ENCODE results near the gene ZNF658. TPM values are rescaled to one million over a fixed set of nuclear protein-coding genes. Genes with fewer than 3 reads are reported as not detected.
"Not testable (repeated sequence)": the region's sequence is repeated elsewhere in the genome, so short reads cannot be mapped to it uniquely, and the experiment has no call there.

Gene ZNF658
- total RNA-seq: 1.0 and 1.7 TPM in 2 replicates

DNA sequence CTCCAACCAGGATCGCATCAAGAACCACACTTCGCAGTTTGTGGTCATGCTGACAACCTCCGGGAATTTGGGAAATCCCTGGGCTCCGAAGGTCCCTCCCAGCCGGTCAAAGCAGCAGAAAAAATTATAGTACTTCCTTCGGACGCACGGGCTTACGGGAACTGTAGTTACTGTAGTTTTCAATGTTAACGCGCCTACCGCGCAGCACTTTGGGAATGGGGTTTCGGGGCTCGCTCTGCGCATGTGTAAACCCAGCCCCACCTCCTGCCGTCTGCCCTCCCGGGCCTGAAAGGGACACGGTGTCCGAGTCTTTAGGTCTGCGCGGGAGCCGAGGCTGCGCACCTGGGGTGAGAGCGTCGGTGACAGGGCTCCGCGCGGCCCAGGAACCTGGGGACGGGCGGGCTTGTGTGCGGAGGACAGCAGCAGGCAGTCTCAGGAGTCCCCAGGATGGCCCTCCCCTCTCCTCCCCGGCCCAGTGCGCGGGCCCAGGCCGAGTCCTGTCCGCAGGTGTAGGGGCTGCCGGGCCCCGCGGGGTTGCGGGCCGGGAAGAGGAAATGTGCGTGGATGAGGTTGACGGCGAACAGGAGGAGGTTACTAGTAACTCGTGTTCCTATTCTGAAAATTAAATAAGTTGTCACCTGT lies at the start of gene ZNF658:
ZNF658 (plus strand) TSS at position 236 of the 642 bp plus-strand sequence. CDS start 2,837 bp downstream, outside the sequence.
- DNase-seq (ENCODE audit: low spot score): peak; percentile 65
- H3K9me3 Mint-ChIP-seq; H3K36me3 Mint-ChIP-seq (ENCODE audit: low read depth); H3K27me3 Mint-ChIP-seq (ENCODE audit: low read depth); H3K4me1 Mint-ChIP-seq (ENCODE audit: low read depth); intact Hi-C loops (cut with micrococcal nuclease): not testable (repeated sequence)
- Mint-ChIP-seq H3K4me3 (ENCODE audit: low read depth) (peak within 1 kb of the TSS; percentile 93), H3K27ac (peak within 1 kb of the TSS; percentile 62)

DNA sequence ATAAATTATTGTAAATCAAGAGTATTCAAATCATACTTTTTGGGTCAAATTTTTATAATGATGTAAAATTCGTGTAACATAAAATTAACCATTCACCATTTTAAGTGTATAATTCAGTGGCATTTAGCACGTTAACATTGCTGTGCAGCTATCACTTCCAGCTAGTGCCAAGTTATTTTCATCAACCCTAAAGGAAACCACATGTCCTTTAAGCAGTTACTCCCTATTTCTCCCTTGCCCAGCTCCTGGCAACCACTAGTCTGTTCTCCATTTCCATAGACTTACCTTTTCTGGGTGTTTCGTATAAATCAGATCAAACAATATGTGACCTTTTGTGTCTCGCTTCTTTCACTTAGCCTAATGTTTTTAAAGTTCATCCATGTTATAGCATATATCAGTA lies 38.8 kb upstream of the ZNF658 start:
- H3K27ac Mint-ChIP-seq; H3K27me3 Mint-ChIP-seq (ENCODE audit: low read depth); H3K4me1 Mint-ChIP-seq (ENCODE audit: low read depth); H3K36me3 Mint-ChIP-seq (ENCODE audit: low read depth); DNase-seq (ENCODE audit: low spot score); H3K9me3 Mint-ChIP-seq; intact Hi-C loops (cut with micrococcal nuclease); H3K4me3 Mint-ChIP-seq (ENCODE audit: low read depth): not testable (repeated sequence)

DNA sequence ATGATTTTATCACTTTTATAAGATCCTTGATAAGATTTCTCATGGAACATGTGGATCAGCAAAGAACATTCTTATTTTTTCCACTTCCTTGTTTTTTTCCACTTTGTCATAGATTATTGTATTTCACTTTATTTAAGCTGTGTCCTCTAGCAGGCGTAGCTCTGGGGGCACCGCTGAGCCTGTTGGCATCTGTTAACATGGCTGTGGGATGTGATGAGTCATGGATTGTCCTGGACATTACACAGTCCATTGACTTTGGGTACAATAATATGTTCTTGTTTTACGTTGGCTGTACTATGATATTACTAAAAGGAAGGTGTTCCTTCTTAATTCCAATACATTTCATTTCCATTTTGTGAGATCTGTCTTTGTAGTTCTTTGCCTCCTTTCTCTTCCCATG lies 31.9 kb upstream of the ZNF658 start:
- H3K9me3 Mint-ChIP-seq: not testable (repeated sequence)

DNA sequence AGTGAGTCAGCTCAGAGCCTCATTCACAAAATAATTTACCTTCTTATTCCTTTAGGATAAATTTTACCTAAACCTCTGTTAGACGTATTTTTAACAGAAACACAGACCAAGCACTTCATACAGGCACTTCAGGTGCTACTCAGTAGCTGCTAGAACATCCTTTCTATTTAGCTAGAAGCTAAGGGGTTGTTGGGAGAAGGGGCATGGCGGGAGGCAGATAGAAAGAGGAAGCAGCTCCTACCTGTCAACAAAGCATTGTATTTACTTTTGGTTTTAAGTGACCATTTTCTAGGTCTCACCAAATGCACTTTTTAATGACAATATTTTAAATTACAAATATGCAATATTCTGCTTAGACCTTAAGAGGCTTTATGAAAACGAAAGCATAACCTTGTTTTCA lies 19.9 kb upstream of the ZNF658 start:
- DNase-seq (ENCODE audit: low spot score); H3K27me3 Mint-ChIP-seq (ENCODE audit: low read depth); H3K4me3 Mint-ChIP-seq (ENCODE audit: low read depth); intact Hi-C loops (cut with micrococcal nuclease); H3K9me3 Mint-ChIP-seq; H3K4me1 Mint-ChIP-seq (ENCODE audit: low read depth); H3K27ac Mint-ChIP-seq; H3K36me3 Mint-ChIP-seq (ENCODE audit: low read depth): not testable (repeated sequence)

More for the DNA sequence above, 31.9 kb upstream of the ZNF658 start:
- H3K4me1 Mint-ChIP-seq (ENCODE audit: low read depth); intact Hi-C loops (cut with micrococcal nuclease); DNase-seq (ENCODE audit: low spot score); H3K36me3 Mint-ChIP-seq (ENCODE audit: low read depth); H3K27me3 Mint-ChIP-seq (ENCODE audit: low read depth); H3K4me3 Mint-ChIP-seq (ENCODE audit: low read depth); H3K27ac Mint-ChIP-seq: not testable (repeated sequence)

DNA sequence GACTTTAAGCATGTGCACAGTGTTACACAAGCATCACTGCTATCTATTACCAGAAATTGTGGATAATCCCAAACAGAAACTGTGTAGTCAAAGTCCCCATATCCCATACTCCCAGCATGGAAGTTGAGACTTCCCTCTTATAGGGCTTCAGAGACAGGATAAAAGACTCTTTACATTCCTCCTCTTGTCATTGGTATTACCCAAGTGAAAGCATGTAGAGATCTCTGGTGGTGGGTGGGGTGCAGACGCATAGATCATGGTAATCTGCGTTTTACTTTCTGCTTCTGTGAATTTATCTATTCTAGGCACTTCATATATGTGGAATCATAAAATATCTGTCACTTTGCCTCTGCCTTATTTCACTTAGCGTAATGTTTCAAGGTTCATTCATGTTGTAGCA lies 18.7 kb upstream of the ZNF658 start:
- intact Hi-C loops (cut with micrococcal nuclease); H3K27ac Mint-ChIP-seq; H3K4me1 Mint-ChIP-seq (ENCODE audit: low read depth); H3K4me3 Mint-ChIP-seq (ENCODE audit: low read depth); H3K27me3 Mint-ChIP-seq (ENCODE audit: low read depth); H3K9me3 Mint-ChIP-seq; DNase-seq (ENCODE audit: low spot score); H3K36me3 Mint-ChIP-seq (ENCODE audit: low read depth): not testable (repeated sequence)

DNA sequence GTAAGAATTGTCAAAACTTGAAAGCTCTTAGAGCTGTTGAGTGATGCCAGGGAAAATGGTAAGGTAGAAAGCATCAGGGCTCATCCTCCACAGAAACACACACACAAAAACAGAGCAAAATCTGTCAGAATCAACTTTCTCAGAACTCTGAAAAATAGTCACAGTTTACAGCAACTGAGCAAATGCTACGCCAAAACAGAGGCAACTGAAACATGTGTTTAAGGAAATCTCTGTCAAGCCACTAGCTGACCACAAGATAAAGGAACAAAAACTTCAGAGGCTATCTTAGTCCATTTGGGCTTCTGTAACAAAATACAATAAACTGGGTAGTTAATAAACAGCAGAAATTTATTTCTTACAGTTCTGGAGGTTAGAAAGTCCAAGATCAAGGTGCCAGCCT lies 10.2 kb upstream of the ZNF658 start:
- H3K27me3 Mint-ChIP-seq (ENCODE audit: low read depth); DNase-seq (ENCODE audit: low spot score); H3K4me3 Mint-ChIP-seq (ENCODE audit: low read depth); H3K4me1 Mint-ChIP-seq (ENCODE audit: low read depth); intact Hi-C loops (cut with micrococcal nuclease); H3K36me3 Mint-ChIP-seq (ENCODE audit: low read depth); H3K27ac Mint-ChIP-seq; H3K9me3 Mint-ChIP-seq: not testable (repeated sequence)

DNA sequence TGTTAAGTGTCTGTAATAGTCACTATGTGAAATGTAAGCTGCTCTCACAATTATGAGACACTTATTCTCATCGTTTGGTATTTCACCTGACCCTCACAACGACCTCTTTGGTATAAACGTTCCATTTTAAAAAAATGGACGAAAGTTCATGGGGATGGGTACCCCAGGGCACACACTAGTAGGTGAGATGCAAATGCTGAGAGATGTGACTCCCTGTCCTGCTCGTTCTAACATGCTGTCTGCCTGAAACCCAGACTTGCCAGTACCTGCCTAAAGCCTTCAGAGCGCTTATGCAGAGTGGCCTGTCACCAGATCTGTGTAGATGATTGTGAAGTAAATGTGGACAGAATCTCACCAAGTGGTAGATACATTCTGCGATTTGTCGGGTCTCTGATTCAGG lies 616 bp downstream of the ZNF658 start:
- not testable (repeated sequence) for DNase-seq (ENCODE audit: low spot score)

DNA sequence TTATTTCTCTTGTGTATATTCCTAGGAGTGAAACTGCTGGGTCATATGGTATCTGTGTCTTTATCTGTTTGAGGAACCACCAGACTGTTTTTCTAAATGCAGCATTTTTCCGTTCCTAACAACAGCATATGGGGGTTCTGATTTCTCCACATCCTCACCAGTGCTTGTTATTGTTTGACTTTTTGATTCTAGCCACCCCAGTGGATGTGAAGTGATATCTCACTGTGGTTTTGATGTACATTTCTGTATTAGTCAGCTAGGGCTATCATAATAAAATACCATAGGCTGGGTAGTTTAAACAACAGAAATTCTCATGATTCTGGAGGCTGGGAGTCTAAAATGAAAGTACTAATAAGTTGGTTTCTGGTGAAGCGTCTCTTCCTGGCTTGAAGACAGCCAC lies 9.0 kb downstream of the ZNF658 start:
- H3K9me3 Mint-ChIP-seq; H3K27ac Mint-ChIP-seq; intact Hi-C loops (cut with micrococcal nuclease); H3K4me3 Mint-ChIP-seq (ENCODE audit: low read depth); H3K36me3 Mint-ChIP-seq (ENCODE audit: low read depth); H3K27me3 Mint-ChIP-seq (ENCODE audit: low read depth); DNase-seq (ENCODE audit: low spot score); H3K4me1 Mint-ChIP-seq (ENCODE audit: low read depth): not testable (repeated sequence)

More for the DNA sequence above, 616 bp downstream of the ZNF658 start:
- H3K36me3 Mint-ChIP-seq (ENCODE audit: low read depth); H3K9me3 Mint-ChIP-seq; intact Hi-C loops (cut with micrococcal nuclease); H3K27ac Mint-ChIP-seq; H3K27me3 Mint-ChIP-seq (ENCODE audit: low read depth); H3K4me1 Mint-ChIP-seq (ENCODE audit: low read depth): not testable (repeated sequence)
- H3K4me3 Mint-ChIP-seq (ENCODE audit: low read depth): peak overlapping the region; percentile 93

DNA sequence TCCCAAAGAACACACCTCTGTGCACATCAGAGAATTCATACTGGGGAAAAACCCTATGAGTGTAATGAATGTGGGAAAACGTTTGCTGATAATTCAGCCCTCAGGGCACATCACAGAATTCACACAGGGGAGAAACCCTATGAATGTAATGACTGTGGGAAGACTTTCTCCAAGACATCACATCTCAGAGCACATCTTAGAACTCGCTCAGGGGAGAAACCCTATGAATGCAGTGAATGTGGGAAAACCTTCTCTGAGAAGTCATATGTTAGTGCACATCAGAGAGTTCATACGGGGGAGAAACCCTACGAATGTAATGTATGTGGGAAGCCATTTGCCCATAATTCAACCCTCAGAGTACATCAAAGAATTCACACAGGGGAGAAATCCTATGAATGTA lies 19.5 kb downstream of the ZNF658 start:
- H3K4me1 Mint-ChIP-seq (ENCODE audit: low read depth); DNase-seq (ENCODE audit: low spot score); H3K36me3 Mint-ChIP-seq (ENCODE audit: low read depth); H3K4me3 Mint-ChIP-seq (ENCODE audit: low read depth); intact Hi-C loops (cut with micrococcal nuclease); H3K27me3 Mint-ChIP-seq (ENCODE audit: low read depth); H3K27ac Mint-ChIP-seq; H3K9me3 Mint-ChIP-seq: not testable (repeated sequence)

DNA sequence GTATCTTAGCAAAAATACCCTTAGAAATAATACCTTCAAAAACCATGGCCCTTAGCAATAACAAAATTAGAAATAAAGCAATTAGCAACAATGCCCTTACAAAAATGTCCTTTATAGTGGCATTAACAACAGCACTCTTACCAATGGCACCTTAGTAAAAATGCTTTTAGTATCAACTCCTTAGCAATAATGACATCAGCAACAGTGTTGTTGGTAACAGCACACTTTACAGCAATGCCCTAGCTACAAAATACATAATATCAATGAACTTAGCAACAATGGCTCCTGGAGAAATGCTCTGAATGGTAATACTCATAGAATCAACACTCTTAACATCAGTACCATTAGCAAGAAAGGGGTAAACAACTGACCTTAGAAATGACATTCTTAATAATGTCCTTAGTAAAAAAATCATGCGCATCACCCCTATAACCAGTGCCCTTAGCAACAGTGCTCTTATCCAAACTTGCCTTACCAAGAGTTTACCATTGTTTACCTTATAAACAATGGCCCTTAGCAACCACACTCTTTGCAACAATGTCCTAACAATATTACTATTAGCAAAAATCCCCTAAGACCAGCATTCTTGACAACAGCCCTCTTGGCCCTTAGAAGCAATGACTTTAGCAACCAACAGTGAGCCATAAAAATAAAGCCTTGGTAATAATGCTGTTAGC lies 35.8 kb downstream of the ZNF658 start:
- intact Hi-C loops (cut with micrococcal nuclease): not testable (repeated sequence)

DNA sequence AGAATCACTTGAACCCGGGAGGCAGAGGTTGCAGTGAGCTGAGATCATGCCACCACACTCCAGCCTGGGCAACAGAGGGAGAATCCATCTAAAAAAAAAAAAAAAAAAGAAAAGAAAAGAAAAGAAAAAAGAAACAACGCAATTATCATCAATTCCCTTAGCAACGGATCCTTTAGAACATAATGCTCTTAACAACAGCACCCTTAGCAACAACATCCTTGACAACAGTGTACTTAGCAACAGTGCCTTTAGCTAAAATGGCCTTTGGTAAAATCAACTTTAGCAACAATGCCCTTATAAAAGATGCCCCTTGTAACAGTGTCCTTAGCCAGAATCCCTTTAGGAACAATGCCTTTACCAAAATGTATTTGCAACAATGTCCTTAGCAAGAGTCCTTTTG lies 37.1 kb downstream of the ZNF658 start:
- H3K4me1 Mint-ChIP-seq (ENCODE audit: low read depth); H3K27ac Mint-ChIP-seq; H3K9me3 Mint-ChIP-seq; H3K4me3 Mint-ChIP-seq (ENCODE audit: low read depth); H3K36me3 Mint-ChIP-seq (ENCODE audit: low read depth); DNase-seq (ENCODE audit: low spot score); H3K27me3 Mint-ChIP-seq (ENCODE audit: low read depth); intact Hi-C loops (cut with micrococcal nuclease): not testable (repeated sequence)

More for the DNA sequence above, 35.8 kb downstream of the ZNF658 start:
- not testable (repeated sequence) for H3K36me3 Mint-ChIP-seq (ENCODE audit: low read depth); DNase-seq (ENCODE audit: low spot score); H3K27me3 Mint-ChIP-seq (ENCODE audit: low read depth); H3K4me1 Mint-ChIP-seq (ENCODE audit: low read depth); H3K27ac Mint-ChIP-seq; H3K4me3 Mint-ChIP-seq (ENCODE audit: low read depth); H3K9me3 Mint-ChIP-seq

DNA sequence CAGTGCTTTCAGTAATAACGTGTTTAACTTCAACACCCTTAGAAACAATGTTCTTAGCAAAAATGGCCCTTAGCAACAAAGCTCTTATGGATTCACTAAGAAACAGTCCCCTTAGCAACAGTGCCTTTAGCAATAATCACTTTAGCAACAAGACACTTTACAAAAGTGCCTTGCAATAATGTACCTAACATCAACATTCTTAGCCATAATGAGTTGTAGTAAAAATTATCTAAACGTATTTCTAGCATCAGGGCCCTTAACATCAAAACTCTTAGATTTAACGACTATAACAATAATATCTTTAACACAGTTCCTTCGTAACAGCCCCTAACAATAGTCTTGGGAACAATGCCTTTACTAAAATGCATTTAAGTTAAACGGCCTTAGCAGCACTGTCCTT lies 37.8 kb downstream of the ZNF658 start:
- intact Hi-C loops (cut with micrococcal nuclease); H3K36me3 Mint-ChIP-seq (ENCODE audit: low read depth); H3K9me3 Mint-ChIP-seq; H3K27ac Mint-ChIP-seq; H3K4me3 Mint-ChIP-seq (ENCODE audit: low read depth); H3K27me3 Mint-ChIP-seq (ENCODE audit: low read depth); H3K4me1 Mint-ChIP-seq (ENCODE audit: low read depth); DNase-seq (ENCODE audit: low spot score): not testable (repeated sequence)

DNA sequence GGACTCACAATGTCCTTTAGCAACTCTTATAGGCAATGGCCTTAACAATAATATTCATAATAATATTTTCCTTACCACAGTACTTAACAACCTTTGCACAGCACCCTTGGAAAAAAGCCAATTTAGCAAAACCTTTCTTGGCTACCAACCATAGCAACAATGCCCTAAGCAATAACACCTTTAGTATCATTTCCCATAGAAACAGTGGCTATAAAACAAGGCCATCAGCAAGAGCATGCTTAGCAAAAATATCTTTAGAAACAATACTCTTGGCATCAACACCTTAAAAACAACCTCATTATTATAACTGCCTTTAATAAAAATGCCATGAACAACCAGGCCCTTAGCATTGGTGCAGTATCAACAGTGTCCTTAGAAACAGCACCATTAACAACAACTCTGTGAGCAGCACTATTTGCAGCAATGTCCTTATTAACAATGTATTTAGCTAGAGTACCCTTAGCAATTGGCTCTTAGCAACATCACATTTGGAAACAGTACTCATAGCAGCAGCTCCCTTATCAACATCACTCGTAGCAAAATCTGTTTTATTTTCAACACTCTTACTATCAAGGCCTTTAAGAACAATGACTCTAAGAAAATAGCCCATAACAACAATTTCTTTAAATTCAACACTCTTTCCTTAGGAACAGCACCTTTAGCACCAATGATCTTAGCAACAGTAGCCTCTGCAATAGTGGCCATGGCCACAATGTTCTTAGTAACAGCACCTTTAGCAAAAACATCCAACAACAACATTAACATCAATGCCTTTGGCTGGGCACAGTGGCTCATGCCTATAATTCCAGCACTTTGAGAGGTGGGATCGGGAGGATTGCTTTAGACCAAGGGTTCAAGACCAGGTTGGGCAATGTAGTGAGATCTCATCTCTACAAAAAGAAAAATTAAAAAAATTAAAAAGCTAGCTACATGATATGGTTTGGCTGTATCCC lies 39.6 kb downstream of the ZNF658 start:
- intact Hi-C loops (cut with micrococcal nuclease); H3K27me3 Mint-ChIP-seq (ENCODE audit: low read depth); H3K27ac Mint-ChIP-seq; H3K4me3 Mint-ChIP-seq (ENCODE audit: low read depth); H3K36me3 Mint-ChIP-seq (ENCODE audit: low read depth); H3K4me1 Mint-ChIP-seq (ENCODE audit: low read depth); DNase-seq (ENCODE audit: low spot score); H3K9me3 Mint-ChIP-seq: not testable (repeated sequence)
